A673 (cell line): Measurements from ENCODE around the gene ZFP69B. TPM values are rescaled to one million over a fixed set of nuclear protein-coding genes. Genes with fewer than 3 reads are reported as not detected.

Experiments
- BruUV-seq: library from RNA; stranded (reverse); fragments of 400-500 nt; replicated peaks from 2 replicates; lab custom pipeline; 2021; lab: Mats Ljungman, UMichigan
- CTCF ChIA-PET: fragments of 300-600 bp; sonication (Branson Sonifier 250); formaldehyde crosslinking; loops from one replicate; lab custom pipeline; 2022; ENCODE audit warnings: antibody characterized with exemption; lab: Charles Lee
- POLR2A ChIA-PET: fragments of 300-600 bp; sonication (Branson Sonifier 250); formaldehyde crosslinking; loops from one replicate; lab custom pipeline; 2022; ENCODE audit warnings: antibody characterized with exemption; ENCODE audit not compliant: low non-redundant PET; lab: Charles Lee
- DNase-seq: peaks from one replicate; pipeline ENCODE4 v3.0.0-alpha.2; 2015; ENCODE audit warnings: low spot score
- H3K27ac ChIP-seq: fragments of 200-600 bp; sonication (generic); 2 replicates; pipeline ENCODE4 v1.5.1; 2016; ENCODE audit warnings: mixed run types, low read depth, mild to moderate bottlenecking, mixed read lengths, antibody characterized with exemption, low read length; ENCODE audit not compliant: poor library complexity, severe bottlenecking
- H3K27me3 ChIP-seq: fragments of 200-600 bp; sonication (generic); replicated peaks from 2 replicates; pipeline ENCODE4 v1.6.1; 2017; ENCODE audit warnings: mixed run types, low read depth, mild to moderate bottlenecking, mixed read lengths, antibody characterized with exemption, low read length; ENCODE audit not compliant: insufficient read depth, poor library complexity
- H3K36me3 ChIP-seq: fragments of 200-600 bp; sonication (generic); 2 replicates; pipeline ENCODE4 v1.6.1; 2016; ENCODE audit warnings: mixed run types, mild to moderate bottlenecking, mixed read lengths, antibody characterized with exemption, low read length; ENCODE audit not compliant: insufficient read depth, poor library complexity, severe bottlenecking
- H3K4me1 ChIP-seq: fragments of 200-600 bp; sonication (generic); 2 replicates; pipeline ENCODE4 v1.6.1; 2017; ENCODE audit warnings: mixed run types, mild to moderate bottlenecking, mixed read lengths, antibody characterized with exemption, low read length; ENCODE audit not compliant: insufficient read depth, poor library complexity, severe bottlenecking
- H3K4me3 ChIP-seq: fragments of 200-600 bp; sonication (generic); 2 replicates; pipeline ENCODE4 v1.5.1; 2016; ENCODE audit warnings: low read depth, mixed run types, mild to moderate bottlenecking, mixed read lengths, low read length; ENCODE audit not compliant: poor library complexity, severe bottlenecking
- H3K9me3 ChIP-seq: fragments of 200-600 bp; sonication (generic); 2 replicates; pipeline ENCODE4 v1.6.1; 2016; ENCODE audit warnings: mixed run types, low read depth, mild to moderate bottlenecking, mixed read lengths, antibody characterized with exemption, low read length; ENCODE audit not compliant: poor library complexity, severe bottlenecking
- EZH2 ChIP-seq: fragments of 200-600 bp; sonication (generic); IDR thresholded peaks from 2 replicates; pipeline ENCODE4 v1.6.1; 2017; ENCODE audit warnings: borderline replicate concordance, low read depth, mild to moderate bottlenecking, mixed read lengths, antibody characterized with exemption, low read length; ENCODE audit not compliant: poor library complexity, severe bottlenecking
- intact Hi-C: fragments of 100-400 bp; cut with micrococcal nuclease; formaldehyde crosslinking; loops from one replicate; pipeline ENCODE4 v1.10.0; 2022; ENCODE audit not compliant: unreplicated experiment
- total RNA-seq: library from RNA; stranded (reverse); gene quantifications from 2 replicates; pipeline ENCODE4 v1.2.3, GENCODE V29; 2021
- TF ChIP-seq, protein P1 (sequence below): fragments of 300-800, 200-600 bp; sonication (generic); conservative IDR thresholded peaks from 2 replicates; pipeline ENCODE4 v1.5.1; 2017; ENCODE audit warnings: low read depth, mild to moderate bottlenecking, antibody characterized with exemption, low read length, moderate library complexity, mixed read lengths

ZFP69B gene
- total RNA-seq, 1 experiment from 2014 or later: 18.5 TPM

DNA sequence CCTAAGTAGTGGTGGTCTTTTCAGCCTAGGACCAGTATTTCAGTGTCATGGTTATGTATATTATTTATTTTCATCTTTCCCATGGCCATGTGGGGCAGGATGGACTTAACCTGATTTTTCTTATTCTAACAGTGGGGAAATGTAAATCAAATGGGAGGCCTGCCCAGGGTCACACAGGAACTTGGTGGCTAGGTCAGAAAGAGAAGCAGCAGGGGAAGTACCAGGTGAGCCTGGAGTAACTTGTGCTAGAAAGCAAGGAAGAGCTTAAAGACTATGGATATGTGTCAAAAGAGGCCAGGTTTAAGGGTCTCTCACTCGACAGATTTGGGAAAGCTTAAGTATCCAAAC is 936 bp downstream of the ZFP69B start:
- Histone ChIP-seq H3K4me1 (peaks cover 8% of the 10 kb centered on the region), H3K9me3 (peaks cover 22% of the 10 kb centered on the region), H3K4me3 (peak overlapping the region; percentile 74), H3K36me3 (peaks cover 30% of the 10 kb centered on the region), H3K27me3 (no peaks in the 10 kb centered on the region), H3K27ac (peak overlapping the region; percentile 86)
- CTCF ChIA-PET: no interaction called here
- BruUV-seq: no TSS peak
- no peak for TF ChIP-seq EZH2
- TF ChIP-seq, protein P1, sequence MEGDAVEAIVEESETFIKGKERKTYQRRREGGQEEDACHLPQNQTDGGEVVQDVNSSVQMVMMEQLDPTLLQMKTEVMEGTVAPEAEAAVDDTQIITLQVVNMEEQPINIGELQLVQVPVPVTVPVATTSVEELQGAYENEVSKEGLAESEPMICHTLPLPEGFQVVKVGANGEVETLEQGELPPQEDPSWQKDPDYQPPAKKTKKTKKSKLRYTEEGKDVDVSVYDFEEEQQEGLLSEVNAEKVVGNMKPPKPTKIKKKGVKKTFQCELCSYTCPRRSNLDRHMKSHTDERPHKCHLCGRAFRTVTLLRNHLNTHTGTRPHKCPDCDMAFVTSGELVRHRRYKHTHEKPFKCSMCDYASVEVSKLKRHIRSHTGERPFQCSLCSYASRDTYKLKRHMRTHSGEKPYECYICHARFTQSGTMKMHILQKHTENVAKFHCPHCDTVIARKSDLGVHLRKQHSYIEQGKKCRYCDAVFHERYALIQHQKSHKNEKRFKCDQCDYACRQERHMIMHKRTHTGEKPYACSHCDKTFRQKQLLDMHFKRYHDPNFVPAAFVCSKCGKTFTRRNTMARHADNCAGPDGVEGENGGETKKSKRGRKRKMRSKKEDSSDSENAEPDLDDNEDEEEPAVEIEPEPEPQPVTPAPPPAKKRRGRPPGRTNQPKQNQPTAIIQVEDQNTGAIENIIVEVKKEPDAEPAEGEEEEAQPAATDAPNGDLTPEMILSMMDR: no peak
- POLR2A ChIA-PET: no interaction called here
- DNase-seq: no peak
- intact Hi-C loops: no loop called here

DNA sequence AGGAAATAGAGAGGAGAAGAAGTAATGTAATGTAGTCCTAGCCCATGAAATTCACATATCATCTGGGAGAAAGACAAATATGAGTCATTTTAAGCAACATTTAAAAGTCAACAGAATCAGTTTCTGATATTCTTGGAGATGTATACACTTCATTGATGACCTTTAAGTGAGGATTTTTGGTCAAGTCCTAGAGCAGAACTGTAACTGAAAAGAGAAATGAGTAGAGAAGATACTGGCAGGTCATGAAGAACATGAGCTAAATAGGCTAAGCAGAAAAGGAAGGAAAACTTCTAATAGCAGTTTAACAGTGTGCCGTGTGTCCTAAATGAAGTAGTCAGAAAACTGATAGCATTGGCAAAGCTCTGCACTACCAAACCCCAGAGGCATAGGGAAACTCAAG is 4.6 kb downstream of the ZFP69B start:
- Histone ChIP-seq H3K27me3 (no peaks in the 10 kb centered on the region), H3K27ac (no peak overlapping the region), H3K36me3 (peaks cover 67% of the 10 kb centered on the region), H3K9me3 (peaks cover 59% of the 10 kb centered on the region), H3K4me1 (peaks cover 8% of the 10 kb centered on the region), H3K4me3 (no peak overlapping the region)
- ChIA-PET CTCF (no interaction called here), POLR2A (no interaction called here)
- no peak for TF ChIP-seq EZH2
- TF ChIP-seq, protein P1: no peak
- intact Hi-C loops: no loop called here
- no peak for DNase-seq
- BruUV-seq: no TSS peak

GRCh38 chr1:40462956-40463590 is 12.8 kb downstream of the ZFP69B start:
- ChIA-PET POLR2A (interaction anchor here (0.5 kb wide), 1 partner anchor 29 kb away, joined by 3 read pairs; no protein-coding TSS in a partner anchor), CTCF (no interaction called here)
- no peak overlapping the region for H3K4me3 ChIP-seq
- no peak overlapping the region for H3K27ac ChIP-seq
- BruUV-seq: TSS peak; percentile 23
- peaks cover 50% of the 10 kb centered on the region for H3K36me3 ChIP-seq
- TF ChIP-seq, protein P1: no peak
- no peak for TF ChIP-seq EZH2
- peaks cover 92% of the 10 kb centered on the region for H3K9me3 ChIP-seq
- H3K27me3 ChIP-seq: no peaks in the 10 kb centered on the region
- intact Hi-C loops: no loop called here
- no peaks in the 10 kb centered on the region for H3K4me1 ChIP-seq
- DNase-seq: no peak
